ENCODE measurements around the gene TMEM154.

TMEM154 gene

GRCh38 chr4:152693871-152694270 is 14.1 kb upstream of the TMEM154 start:
- no peak for DNase-seq

GRCh38 chr4:152691761-152692160 is 12.0 kb upstream of the TMEM154 start:
- no peak for DNase-seq

DNA sequence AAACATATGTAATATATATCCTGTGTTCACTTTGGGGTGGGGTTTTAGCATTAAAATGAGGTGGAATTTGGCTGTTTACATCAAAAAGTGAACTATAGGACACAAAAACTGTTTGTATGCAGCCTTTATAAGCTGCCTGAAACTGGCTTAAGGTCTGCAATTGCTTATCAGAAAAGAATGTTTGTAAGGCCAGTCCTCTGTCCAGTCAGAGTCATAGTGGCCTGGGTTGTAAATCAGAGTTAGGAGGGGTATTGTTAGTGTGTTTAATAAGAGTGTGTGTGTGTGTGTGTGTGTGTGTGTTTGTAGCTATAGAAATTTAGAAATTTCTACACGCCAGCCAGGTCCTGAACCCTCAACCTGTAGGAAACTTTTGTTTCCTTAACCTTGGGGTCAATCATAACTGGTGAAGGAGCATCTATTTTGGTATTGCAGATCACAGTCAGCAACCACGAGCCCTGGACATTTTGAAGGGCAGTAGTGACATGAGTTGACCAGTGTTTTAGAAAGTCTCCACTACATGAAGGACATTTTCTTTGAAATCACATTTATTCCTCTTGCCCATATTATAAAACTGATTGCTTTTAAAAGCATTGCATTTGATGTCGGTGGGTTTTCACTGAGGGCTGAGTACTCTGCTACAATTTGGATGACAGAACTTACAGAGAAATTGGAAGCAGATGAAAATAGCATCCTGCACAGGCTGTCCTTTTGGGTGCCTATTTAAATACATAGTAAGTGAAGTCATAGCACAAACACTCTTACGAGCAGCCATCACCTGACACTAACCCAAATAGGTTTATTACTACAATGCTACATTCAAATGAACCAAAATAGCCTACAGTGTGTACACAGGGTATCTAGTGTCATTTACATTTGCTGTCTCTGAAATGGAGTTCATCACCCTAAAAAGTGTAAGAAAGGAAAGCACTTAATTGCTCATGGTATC is 11.2 kb upstream of the TMEM154 start:
- DNase-seq: no peak

- no peak for DNase-seq
These were observed 10.1 kb upstream of the TMEM154 start for GRCh38 chr4:152689615-152690501.

DNA sequence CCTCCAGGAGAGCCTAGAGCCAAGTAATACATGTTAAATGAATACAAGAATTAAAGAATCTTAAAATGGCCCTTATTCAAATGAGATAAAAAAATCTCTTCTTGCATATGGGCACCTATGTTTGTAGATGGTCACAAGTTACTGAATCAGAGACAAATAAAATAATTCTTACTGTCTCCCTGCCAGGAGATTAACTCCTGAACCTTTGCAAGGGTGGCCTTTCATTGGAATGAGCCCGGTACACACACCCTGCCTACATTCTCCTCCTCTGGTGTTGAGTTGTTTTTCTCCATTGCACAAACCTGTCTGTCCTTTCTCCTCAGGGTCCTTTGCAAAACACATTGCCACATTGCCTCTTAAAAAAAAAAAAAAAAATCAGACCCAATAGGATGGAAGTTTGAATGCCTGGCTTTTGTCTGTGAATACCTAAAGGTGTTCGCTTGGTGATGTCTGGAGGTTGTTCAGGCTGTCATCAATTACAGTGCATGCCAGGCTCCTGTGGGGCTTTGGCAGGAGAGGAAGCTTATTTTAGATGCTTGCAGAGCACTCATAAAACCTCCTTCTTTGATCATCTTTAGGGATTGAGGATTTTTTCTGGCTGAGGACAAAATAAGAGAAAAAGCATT is 8.3 kb upstream of the TMEM154 start:
- DNase-seq: no peak

DNA sequence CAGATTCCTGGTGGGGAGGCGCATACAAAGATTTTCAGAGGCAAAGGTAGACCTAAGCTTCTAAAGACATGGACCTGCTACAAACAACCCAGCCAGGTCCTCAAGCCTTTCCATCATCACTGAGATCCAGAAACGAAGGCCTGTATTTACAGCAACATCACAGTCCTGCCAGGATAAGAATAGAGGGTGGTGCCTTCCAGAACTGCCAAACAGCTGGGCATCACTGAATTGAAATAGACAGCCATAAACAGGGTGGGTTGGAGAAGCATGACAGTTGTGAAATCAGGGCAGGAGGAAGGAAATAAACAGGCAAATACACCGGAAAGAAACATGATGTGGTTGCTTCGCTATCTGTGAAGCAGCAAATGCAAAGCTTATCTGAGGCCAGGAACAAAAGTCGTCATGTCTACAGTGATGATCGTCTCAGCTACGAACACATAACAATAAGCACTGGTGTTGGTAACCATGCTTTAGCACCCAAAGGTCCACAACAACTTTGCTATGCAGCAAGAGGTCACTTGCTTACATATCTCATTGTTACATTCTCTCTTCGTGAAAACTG is 6.7 kb upstream of the TMEM154 start:
- no peak for DNase-seq

GRCh38 chr4:152684587-152684986 is 4.8 kb upstream of the TMEM154 start:
- DNase-seq: no peak

DNA sequence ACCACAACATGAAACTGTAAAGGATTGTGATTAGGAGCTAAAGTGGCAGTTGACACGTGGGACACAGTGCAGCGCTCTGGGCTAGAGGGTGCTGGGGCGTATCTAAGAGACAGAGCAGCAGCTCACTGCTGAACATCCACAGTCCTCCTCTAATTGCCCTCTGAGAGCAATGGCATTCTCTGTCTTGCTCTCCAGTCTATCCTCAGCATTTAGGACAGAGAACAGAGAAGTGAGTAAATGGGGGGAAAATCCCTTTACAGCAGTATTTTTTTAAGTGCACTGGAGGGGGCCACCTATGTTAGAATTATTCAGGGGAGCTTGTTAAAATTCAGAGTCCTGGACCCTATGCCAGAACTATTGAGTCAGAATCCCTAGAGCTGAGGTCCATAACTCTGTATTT is 4.2 kb upstream of the TMEM154 start:
- no peak for DNase-seq

DNA sequence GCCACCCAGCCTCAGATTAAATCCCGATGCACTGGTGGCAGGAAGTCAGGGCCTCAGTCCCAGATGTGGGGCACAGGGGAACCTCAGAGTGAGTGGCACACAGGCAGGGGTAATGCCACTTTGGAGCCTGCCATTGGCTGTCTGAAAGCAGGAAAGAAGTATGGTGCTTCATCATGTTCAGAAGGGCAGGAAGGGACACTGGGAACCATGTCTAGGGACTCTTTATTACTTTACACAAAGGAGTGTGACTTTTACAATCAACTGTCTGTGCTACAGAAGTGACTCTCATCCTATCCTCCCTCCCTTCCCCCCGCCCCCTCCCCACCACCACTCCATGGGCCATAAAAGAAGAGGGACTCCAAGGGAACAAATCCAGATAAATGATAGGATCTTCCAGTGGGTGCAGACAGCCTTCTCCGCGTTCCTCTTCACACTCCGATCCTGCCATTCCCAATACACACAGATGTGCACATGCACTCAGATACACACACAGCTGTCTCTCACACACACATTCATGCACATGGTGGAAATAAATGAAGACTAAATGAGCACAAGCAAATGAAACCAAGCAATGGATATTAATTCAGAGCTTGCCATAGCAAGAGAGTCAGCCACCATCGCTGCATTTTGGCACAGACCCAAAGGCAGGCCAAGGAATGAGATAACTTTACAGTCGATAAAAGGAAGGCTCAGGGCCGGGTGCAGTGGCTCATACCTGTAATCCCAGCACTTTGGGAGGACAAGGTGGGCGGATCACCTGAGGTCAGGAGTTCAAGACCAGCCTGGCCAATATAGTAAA is 2.5 kb upstream of the TMEM154 start:
- DNase-seq: no peak

GRCh38 chr4:152680988-152681603 is 1.3 kb upstream of the TMEM154 start:
- DNase-seq: no peak

GRCh38 chr4:152678841-152679240 is 956 bp downstream of the TMEM154 start:
- DNase-seq: no peak

DNA sequence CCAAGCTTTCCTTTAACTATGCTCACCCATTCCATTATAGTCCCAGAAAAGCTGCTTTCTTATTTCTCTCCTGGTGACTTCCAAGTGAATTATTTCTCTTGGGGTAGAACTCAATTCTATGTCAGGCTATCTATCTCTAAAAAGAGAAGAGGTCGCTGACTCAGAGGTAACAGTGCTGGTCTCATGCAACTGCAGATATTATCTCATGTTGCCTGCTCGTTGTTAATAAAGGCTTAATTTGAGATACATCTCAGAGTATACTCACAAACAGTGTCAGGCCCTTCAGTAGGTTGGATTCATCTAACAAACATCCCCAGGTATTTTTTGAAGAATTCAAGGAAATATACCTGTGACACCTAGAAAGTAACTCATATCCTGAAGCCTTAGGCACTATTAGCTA is 2.7 kb downstream of the TMEM154 start:
- DNase-seq: no peak

GRCh38 chr4:152676052-152676854 is 3.5 kb downstream of the TMEM154 start:
- DNase-seq: no peak

- DNase-seq: no peak
These were observed 5.4 kb downstream of the TMEM154 start for GRCh38 chr4:152674359-152674758.

GRCh38 chr4:152673489-152673888 is 6.3 kb downstream of the TMEM154 start:
- DNase-seq: no peak

DNA sequence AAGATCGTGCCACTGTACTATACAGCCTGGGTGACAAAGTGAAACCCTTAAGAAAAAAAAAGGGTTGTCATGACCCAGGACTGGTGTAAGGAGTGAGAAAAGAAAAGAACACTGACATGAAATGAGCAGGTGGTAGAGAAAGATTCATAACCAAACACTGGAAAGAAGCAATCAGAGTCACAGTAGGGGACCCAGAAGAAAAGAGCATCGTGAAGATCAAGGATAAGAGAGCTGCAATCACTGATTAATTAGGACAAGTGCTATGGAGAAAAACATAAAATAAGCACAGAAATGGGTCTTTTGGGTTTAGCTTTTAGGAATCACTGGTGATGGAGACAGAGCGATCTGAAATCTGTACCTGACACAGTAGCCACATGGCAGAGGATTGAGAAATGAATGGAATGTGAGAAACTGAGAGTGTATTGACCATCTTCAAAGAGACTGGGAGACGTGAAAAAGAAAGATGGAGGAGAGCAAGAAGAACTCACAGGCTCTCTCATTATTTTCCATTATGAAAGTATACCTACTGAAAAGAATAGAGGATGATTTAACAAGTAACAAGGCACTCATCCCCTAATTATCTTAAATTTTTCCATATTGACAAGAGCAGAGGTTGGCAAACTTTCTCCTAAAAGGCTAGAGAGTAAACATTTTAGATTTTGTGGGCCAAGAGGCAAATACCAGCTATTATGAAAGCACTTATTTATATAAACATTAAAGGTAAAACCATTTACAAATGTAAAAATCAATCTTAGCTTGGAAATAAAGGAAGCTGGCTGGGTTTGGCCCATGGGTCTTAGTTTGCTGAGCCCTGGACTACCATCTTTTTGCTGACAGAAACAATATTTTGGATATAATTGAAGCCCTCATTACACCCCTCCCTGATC is 7.3 kb downstream of the TMEM154 start:
- DNase-seq: no peak

DNA sequence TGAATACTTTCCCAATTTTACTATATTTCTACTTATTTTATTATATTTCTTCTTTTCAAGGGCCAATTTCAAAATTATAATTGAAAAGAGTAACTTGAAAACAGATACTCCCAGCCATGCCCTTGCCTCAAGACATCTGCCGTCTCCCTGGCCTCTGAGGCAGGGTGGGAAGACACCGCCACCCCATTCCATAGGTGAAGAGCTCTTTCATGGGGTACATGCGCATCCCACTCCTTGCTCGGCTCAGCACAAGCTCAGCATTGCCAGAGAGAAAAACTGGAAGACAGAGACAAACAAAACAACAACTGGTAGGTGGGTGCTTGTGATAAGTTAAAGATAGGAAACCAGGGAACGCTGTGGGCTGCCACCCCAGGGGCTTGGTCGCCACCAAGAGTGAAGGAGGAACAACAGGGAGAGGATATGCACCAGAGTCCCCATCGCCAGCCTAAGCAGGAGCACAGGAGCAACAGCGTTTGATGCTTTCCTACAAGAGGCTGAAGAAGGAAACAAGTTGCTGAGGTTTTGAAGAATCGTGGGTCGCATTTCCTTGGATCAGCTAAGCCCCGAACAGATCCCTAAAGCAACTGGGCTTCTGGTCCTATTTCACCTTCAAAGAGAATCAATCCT is 11.3 kb downstream of the TMEM154 start:
- no peak for DNase-seq

DNA sequence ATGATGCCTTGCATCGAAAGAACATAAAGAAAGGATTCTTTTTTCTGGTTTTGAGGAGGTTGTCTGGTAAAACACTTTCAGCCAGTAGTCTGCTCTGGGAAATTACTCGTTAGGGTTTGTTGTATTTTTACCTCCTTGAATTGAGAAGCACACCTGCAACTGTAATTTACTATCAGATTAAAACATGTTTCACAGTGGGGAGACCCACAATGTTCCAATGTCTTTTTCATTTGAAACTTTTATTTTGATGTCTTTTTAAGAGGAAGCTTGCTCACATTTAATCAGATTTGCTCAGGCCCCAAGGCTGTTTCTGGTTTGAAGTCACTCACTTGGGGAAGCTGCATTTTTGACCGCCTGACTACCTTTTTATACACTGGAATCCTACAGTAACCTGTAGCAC is 12.0 kb downstream of the TMEM154 start:
- DNase-seq: no peak

DNA sequence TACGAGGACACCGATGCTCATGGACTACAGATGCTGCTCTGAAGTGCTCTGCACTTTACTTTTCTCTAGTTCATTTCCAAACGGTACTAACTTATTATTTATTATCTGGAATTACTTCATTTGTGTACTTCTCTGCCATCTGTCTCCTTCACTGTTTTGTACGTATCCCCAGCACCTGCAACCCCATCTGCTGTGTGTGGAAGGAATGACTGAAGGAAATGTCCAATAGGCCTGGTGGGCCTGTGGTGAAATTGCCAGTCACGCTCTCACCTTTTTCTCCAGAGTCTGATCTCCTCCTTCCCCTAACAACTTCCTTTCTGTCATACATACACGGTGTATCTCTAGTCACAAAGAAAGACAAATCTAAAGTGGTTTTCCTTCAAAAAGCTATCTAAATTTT is 12.9 kb downstream of the TMEM154 start:
- DNase-seq: no peak
